Kasumi-1 (cell line): ENCODE data around the gene SNX25.
"Not testable (repeated sequence)": the region's sequence is repeated elsewhere in the genome, so short reads cannot be mapped to it uniquely, and the experiment has no call there.

Experiments
- DNase-seq, 2 experiments: peaks; one replicate each; lab custom pipeline; 2025; lab: John Stamatoyannopoulos, UW

SNX25 gene

DNA sequence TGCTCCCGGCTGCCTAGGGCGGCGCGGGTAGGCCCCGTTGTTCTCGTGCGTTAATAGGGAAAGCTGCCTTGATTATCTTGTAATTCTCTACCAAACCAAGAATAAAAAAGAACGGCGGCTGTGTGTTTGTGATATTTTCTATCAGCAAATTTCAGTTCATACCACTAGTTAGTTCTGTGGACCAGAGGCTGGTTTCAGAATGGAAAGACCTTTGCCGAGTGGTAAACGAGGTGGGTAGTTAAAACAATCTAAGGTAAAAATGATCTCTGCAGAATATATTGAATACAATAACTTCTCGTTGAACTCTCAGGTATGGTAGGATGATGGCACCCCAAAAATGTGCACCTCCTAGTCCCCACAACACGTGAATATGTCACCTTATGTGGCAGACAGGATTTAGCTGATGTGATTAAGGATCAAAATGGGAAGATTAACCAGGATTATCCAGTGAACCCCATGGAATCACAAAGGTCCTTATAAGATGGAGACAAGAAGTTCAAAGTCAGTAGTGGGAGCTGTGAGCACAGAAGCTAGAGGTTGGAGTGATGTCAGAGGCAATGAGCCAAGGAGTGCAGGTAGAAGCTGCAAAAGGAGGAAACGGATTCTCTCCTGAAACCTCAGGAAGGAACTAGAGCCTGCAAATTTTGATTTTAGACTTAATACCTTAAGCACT, 5.0 kb upstream of the SNX25 start:
- DNase-seq, result peak; percentile 11 to 29

- DNase-seq, result not testable (repeated sequence)
Measured at GRCh38 chr4:185205073-185205472, 4.3 kb upstream of the SNX25 start.

- no peak for DNase-seq
Measured at GRCh38 chr4:185205697-185206342, 3.6 kb upstream of the SNX25 start.

- no peak for DNase-seq
Measured at GRCh38 chr4:185207466-185207865, 1.9 kb upstream of the SNX25 start.

DNA sequence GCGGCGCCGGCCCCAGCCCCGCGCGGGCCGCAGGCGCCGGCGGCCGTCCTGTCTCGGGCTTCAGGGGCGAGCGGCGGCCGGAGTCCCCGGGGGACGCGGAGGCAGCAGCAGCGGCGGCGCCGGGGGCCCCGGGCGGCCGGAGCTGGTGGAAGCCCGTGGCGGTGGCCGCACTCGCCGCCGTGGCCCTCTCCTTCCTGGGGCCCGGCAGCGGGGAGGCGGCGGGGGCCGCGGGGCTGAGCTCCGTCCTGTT, 379 bp downstream of the SNX25 start:
- DNase-seq, result not testable (repeated sequence)

GRCh38 chr4:185210102-185210981, 944 bp downstream of the SNX25 start:
- peak in 1 of 2 experiments; percentile 19 for DNase-seq

DNA sequence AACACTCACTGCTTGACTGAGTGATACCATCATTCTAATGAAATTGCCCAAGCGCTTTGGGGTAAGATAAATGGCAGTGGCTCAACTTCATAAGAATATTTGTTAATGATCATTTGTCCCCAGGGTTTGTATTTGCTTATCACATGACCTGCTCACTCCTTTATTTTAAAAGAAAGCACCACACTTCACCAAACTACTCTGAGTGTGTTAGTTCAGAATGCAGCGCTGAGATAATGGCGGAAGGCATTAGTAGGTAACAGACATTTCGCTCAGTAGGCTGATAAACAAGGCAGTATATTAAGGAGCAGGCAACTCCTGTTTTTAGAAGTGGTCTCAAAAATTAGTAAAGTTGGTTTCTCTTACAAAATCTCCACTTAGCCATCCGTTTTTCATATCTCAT, 1.6 kb downstream of the SNX25 start:
- DNase-seq, result no peak

DNA sequence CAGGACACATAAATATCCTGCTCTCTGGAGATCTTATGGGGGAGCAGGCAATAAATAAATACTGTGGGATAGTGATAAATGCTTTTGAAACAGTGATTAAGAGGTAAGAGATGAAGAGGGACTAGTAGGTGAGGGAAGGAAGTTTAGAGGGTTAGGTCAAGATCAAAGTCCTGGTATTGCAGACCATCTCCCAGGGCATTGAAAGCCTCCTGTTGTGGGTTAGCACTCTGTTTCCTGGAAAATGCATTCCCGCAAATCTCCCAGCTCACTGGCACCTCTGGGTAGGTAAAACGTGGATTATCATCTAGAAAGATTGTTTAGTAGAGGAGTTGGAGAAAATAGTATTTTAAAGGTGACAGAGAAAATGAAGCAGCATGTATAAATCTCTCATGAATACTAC, 2.2 kb downstream of the SNX25 start:
- DNase-seq, result no peak

DNA sequence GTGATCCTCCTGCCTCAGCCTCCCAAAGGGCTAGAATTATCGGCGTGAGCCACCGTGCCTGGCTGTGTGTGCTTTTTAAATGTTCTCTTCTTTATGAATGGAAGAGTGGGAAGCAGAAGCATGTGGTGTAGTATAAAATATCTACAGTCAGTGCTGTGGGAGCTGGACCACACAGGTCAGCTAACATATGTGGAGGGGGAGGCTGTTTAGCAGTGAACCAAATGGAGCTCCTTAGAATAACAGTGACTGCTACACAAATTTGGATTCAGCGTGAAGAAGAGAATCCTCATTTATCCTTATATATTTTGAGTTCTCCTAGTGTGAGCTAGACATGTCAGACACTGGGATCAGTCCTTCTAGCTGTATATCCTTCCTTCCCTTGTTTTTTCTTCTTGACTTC, 3.2 kb downstream of the SNX25 start:
- DNase-seq, result no peak

DNA sequence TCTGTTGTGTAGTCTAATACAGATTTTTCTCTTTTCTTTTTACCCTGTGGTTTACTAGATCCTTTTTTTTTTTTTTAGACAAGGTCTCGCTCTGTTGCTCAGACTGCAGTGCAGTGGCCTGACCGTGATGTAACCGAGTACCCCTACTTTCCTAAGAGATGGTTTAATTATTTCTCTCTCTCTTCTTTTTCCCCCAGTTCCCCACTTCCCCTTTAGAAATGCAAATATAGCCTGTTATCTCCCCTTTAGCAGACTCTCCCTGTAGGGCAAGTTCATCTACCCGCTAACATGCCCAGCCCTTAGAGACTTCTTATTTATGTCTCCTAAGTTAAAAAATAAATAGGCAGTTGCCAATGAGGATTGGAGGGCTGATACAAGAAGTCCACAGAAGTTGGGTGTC, 4.5 kb downstream of the SNX25 start:
- peak; percentile 47 to 50 for DNase-seq

- no peak for DNase-seq
Measured at GRCh38 chr4:185215261-185215660, 5.9 kb downstream of the SNX25 start.

DNA sequence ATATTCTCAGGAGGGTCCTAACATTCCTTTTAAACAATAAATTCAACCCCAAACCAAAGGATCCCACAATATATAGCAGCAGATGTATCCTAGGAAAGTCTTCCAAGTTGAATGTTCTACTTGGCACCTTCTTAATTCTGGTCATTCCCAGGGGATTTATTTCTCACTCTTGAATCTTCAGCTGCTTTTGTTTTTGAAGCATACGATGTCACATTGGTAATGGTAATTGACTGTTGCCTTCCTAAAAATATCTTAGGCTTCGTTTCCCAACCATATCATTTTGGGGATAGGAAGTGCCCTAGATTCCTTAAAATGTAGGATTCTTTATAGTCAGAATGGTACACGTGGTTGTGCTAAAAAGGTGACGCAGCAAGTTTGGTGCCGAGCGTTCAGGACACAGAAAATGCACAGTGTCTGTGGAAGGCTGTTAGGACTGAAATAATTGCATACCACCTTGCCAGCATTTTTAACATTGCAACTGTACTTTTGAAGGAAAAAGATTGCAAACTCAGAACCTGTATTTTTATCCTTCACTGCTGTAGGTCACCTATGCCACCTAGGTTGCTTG, 8.1 kb downstream of the SNX25 start:
- DNase-seq, result no peak

- DNase-seq, result no peak
Measured at GRCh38 chr4:185218312-185218711, 8.9 kb downstream of the SNX25 start.

- DNase-seq, result peak; percentile 88 to 89
Measured at GRCh38 chr4:185219551-185220344, 10.3 kb downstream of the SNX25 start.

GRCh38 chr4:185221491-185221890, 12.1 kb downstream of the SNX25 start:
- no peak for DNase-seq

DNA sequence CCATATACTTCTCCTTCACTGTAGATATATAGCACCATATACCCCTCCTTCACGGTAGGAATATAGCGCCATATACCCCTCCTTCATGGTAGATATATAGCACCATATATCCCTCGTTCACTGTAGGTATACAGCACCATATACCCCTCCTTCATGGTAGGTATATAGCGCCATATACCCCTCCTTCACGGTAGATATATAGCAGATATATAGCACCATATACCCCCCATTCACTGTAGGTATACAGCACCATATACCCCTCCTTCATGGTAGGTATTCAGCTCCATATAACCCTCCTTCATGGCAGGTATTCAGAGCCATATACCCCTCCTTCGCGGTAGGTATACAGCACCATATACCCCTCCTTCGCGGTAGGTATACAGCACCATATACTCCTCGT, 12.5 kb downstream of the SNX25 start:
- DNase-seq, result no peak

GRCh38 chr4:185222598-185222997, 13.2 kb downstream of the SNX25 start:
- no peak for DNase-seq

- DNase-seq, result peak in 1 of 2 experiments; percentile 38
Measured at GRCh38 chr4:185224597-185224996, 15.2 kb downstream of the SNX25 start.

DNA sequence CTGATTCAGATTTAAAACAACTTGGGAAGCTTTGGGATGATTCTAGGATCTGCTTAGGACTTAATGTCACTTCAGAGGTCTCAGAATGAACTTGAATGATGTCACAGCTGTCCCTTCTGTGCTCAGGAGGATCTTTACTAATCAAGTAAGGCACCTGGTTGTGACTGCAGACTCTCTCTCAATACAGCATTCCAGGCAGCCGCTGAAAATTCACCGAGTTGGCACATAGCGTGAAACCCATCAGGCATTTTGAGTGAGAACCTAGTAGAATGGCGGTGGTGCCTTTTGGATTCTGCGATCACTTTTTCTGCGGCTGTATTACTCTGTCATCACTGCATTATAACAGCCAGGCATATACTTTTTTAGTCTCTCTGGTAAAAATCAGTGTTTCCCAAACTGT, 16.5 kb downstream of the SNX25 start:
- DNase-seq, result no peak

DNA sequence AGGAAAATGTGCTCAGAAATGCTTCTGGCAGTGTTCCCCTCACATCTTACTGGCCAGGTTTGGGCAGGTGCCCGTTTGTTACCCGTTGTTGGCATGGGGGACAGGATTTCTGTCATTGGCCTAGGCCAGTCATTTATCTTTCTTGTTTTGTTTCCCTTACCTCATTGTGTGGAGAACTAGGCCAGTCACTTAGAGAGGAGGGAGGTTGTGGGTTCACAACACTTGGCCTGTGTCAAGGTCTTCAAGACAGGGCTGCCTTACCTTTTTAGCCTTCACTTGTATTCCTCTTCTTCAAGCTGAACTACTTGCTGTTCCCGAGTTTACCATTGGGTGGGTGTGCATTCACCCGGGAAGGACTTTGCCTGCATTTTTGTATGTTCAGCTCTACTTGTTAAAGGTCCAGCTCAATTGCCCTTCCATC, 17.7 kb downstream of the SNX25 start:
- DNase-seq, result peak in 1 of 2 experiments; percentile 25

GRCh38 chr4:185227713-185228278, 18.4 kb downstream of the SNX25 start:
- no peak for DNase-seq
